Vagina (tissue), 2 donors: ENCODE results near the gene TNRC18. TPM values are rescaled to one million over a fixed set of nuclear protein-coding genes. Genes with fewer than 3 reads are reported as not detected.
"Not testable (repeated sequence)": the region's sequence is repeated elsewhere in the genome, so short reads cannot be mapped to it uniquely, and the experiment has no call there.

Source experiments
- DNase-seq, 2 donors: peaks; one replicate each; pipeline ENCODE4 v3.0.0-alpha.2; 2017; ENCODE audit errors: extremely low spot score in 2 of 2
- H3K27ac ChIP-seq: fragments of 200-600 bp; sonication (generic); one replicate; pipeline ENCODE4 v1.5.1; 2019
- H3K27me3 ChIP-seq: fragments of 200-600 bp; sonication (generic); one replicate; pipeline ENCODE4 v1.5.1; 2019
- H3K36me3 ChIP-seq, 2 donors: fragments of 200-600 bp; sonication (generic); one replicate each; pipeline ENCODE4 v1.5.1; 2017 to 2019
- H3K4me1 ChIP-seq: fragments of 200-600 bp; sonication (generic); one replicate; pipeline ENCODE4 v1.5.1; 2019
- H3K4me3 ChIP-seq, 2 donors: fragments of 200-600 bp; sonication (generic); 1 replicate in 1 of 2; 2 replicates in 1 of 2; pipeline ENCODE4 v1.5.1; 2016 to 2019
- H3K9me3 ChIP-seq: fragments of 200-600 bp; sonication (generic); one replicate; pipeline ENCODE4 v1.5.1; 2019
- POLR2A ChIP-seq, 2 donors: fragments of 450-650 bp; IDR thresholded peaks; one replicate each; pipeline ENCODE4 v1.6.1; 2017; ENCODE audit warnings: antibody characterized with exemption in 2 of 2, mild to moderate bottlenecking in 2 of 2, moderate library complexity in 2 of 2
- POLR2AphosphoS5 ChIP-seq, 2 donors: sonication (generic); formaldehyde crosslinking; IDR thresholded peaks; one replicate each; pipeline ENCODE4 v1.9.0; 2017; ENCODE audit warnings: antibody characterized with exemption in 2 of 2, mild to moderate bottlenecking in 2 of 2, low read depth in 1 of 2; ENCODE audit not compliant: insufficient read depth in 1 of 2
- intact Hi-C: fragments of 100-400 bp; cut with DNase I; formaldehyde crosslinking; loops from one replicate; pipeline ENCODE4 v1.15.1; 2023
- total RNA-seq: library from RNA; depleted of rRNA; stranded (reverse); fragments of >200 nt; gene quantifications from one replicate; pipeline ENCODE4 v1.2.3, GENCODE V29; 2016
- TF ChIP-seq, protein P1 (sequence below), 3 experiments: fragments of 450-650 bp in 2 of 3; fragments of 200-600 bp in 1 of 3; sonication (generic) in 1 of 3; IDR thresholded peaks; one replicate each; pipeline ENCODE4 v1.5.1; 2017 to 2019; ENCODE audit warnings: antibody characterized with exemption in 3 of 3, mild to moderate bottlenecking in 2 of 3, moderate library complexity in 2 of 3

TNRC18 gene
- total RNA-seq, 1 donor from 2014 or later = 79.8 TPM

DNA sequence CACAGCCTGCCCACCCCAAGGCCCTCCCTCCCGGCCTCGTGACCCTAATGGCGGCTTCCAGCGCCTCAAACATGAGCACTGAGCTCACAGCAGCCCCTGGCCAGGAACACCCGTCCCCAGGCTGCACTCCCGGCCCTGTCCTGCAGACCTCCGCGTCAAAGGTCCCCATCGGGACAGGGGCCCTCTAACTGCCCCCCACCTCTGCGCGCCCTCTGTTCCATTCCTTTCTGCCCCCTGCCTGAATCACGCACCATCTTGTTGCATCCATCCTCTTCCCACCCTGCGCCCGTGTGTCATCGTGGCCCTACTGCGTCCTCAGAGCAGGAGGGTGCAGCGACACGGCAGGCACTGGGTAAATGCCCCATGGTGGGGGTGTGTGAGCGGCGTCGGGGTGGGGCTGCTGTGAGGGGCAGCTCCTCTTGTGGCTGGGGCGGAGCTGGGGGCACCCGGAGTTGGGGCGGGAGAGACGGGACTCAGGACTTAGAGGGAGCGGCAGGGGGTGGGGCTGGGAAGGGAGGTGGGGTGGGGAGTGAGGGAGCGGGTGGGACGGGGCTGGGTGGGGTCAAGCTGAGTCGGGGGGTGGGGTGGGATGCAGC lies 127.5 kb downstream of the TNRC18 start:
- no peak overlapping the region for H3K4me3 ChIP-seq
- H3K4me1 ChIP-seq = no peaks in the 10 kb centered on the region
- no peak overlapping the region for H3K27ac ChIP-seq
- intact Hi-C loops = no loop called here
- H3K27me3 ChIP-seq = no peaks in the 10 kb centered on the region
- DNase-seq = no peak
- no peaks in the 10 kb centered on the region for H3K9me3 ChIP-seq
- H3K36me3 ChIP-seq = no peaks in the 10 kb centered on the region
- no peak for TF ChIP-seq POLR2A (IDR thresholded peaks at IDR 0.05)
- TF ChIP-seq, protein P1, sequence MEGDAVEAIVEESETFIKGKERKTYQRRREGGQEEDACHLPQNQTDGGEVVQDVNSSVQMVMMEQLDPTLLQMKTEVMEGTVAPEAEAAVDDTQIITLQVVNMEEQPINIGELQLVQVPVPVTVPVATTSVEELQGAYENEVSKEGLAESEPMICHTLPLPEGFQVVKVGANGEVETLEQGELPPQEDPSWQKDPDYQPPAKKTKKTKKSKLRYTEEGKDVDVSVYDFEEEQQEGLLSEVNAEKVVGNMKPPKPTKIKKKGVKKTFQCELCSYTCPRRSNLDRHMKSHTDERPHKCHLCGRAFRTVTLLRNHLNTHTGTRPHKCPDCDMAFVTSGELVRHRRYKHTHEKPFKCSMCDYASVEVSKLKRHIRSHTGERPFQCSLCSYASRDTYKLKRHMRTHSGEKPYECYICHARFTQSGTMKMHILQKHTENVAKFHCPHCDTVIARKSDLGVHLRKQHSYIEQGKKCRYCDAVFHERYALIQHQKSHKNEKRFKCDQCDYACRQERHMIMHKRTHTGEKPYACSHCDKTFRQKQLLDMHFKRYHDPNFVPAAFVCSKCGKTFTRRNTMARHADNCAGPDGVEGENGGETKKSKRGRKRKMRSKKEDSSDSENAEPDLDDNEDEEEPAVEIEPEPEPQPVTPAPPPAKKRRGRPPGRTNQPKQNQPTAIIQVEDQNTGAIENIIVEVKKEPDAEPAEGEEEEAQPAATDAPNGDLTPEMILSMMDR (IDR thresholded peaks at IDR 0.05) = no peak
- TF ChIP-seq POLR2AphosphoS5 (IDR thresholded peaks at IDR 0.05; ENCODE audit: insufficient read depth in 1 of 2, low read depth in 1 of 2) = no peak

DNA sequence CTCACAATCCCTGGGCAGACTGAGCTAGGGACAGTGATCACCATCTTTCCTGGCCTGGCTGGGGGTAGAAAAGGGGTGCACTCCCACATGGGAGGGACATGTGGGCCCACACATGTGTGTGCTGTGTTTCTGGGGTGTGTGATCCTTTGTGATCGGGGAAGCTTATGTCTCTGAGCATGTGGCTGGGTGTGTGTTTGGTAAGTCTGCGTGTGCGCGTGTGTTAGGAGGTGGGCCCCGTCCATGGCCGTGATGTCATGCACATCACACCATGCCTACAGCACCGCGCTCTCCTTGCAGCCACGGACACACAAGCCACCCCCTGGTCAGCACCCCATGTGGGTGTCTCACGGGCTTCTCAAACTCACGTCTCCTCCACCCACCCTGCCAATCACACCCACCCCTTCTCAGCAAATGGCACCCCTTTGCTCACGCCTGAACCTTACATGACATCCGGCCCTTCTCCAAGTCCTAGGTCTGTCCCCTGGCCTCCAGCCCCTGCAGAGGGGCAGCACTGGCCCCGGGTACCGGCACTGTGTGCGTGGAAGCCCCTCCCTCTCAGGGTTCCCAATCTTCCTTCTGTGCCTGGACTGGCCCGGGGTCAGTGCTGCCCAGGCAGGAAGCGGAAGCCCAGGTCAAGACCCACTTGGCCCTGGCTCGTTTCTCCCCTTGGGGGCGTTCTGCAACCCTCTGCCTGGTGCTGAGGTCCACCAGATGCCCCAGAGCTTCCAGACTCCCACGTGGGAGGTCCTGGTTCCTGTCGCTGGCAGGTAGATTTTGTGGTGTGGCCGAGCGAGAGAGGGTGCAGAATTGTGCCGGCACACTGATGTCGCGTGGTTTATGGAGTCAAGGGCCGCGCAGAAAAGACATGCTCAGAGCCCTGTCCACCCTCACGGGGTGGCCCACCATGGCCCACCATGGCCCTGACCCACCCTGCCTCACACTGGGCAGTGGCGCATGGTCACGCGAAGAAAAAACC lies 128.3 kb downstream of the TNRC18 start:
- intact Hi-C loops = no loop called here
- no peaks in the 10 kb centered on the region for H3K9me3 ChIP-seq
- TF ChIP-seq POLR2A (IDR thresholded peaks at IDR 0.05) (no peak), POLR2AphosphoS5 (IDR thresholded peaks at IDR 0.05; ENCODE audit: insufficient read depth in 1 of 2, low read depth in 1 of 2) (no peak)
- TF ChIP-seq, protein P1 (IDR thresholded peaks at IDR 0.05) = no peak
- no peaks in the 10 kb centered on the region for H3K36me3 ChIP-seq
- no peak for DNase-seq
- no peak overlapping the region for H3K27ac ChIP-seq
- H3K27me3 ChIP-seq = no peaks in the 10 kb centered on the region
- H3K4me3 ChIP-seq = no peak overlapping the region
- no peaks in the 10 kb centered on the region for H3K4me1 ChIP-seq

DNA sequence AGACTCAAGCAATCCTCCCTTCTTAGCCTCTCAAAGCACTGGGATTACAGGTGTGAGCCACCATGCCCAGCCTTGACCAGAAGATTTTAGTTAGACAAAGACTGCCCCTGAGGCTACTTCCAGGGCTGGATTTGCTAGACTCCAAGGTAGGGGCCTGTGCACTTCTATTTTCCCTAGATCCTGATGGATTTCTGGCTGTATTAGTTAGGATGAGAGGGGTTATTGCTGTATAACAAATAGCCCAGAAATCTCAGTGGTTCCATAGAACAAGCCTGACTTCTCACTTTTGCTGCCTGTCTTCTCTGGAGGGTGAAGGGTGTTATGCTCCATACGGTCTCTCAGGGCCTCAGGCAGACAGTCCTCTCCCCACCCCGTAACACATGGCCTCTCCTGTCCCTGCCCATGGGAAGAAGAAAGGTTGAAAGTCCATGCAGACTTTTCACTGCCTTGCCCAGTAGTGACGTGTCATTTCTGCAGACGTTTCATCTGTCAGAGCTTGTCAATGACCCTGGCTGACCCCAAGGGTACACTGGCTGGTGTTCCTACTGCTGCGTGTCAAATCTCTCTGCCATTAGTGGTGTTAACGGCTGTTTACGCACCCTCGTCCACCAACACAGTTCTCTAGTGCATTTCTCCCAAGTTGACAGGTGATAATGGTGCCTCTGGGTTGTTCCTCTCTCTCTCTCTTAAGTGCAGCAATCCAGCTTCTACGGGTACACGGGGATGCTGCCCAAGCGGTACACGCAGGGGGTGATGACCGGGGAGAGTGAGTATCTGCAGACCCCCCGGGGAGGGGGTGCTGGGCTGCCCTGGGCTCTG lies 129.3 kb downstream of the TNRC18 start:
- intact Hi-C loops = no loop called here
- no peaks in the 10 kb centered on the region for H3K9me3 ChIP-seq
- H3K27me3 ChIP-seq = no peaks in the 10 kb centered on the region
- H3K36me3 ChIP-seq = no peaks in the 10 kb centered on the region
- no peak overlapping the region for H3K27ac ChIP-seq
- no peak for DNase-seq
- TF ChIP-seq, protein P1 (IDR thresholded peaks at IDR 0.05) = no peak
- TF ChIP-seq POLR2AphosphoS5 (IDR thresholded peaks at IDR 0.05; ENCODE audit: insufficient read depth in 1 of 2, low read depth in 1 of 2) (no peak), POLR2A (IDR thresholded peaks at IDR 0.05) (no peak)
- H3K4me3 ChIP-seq = no peak overlapping the region
- H3K4me1 ChIP-seq = no peaks in the 10 kb centered on the region

DNA sequence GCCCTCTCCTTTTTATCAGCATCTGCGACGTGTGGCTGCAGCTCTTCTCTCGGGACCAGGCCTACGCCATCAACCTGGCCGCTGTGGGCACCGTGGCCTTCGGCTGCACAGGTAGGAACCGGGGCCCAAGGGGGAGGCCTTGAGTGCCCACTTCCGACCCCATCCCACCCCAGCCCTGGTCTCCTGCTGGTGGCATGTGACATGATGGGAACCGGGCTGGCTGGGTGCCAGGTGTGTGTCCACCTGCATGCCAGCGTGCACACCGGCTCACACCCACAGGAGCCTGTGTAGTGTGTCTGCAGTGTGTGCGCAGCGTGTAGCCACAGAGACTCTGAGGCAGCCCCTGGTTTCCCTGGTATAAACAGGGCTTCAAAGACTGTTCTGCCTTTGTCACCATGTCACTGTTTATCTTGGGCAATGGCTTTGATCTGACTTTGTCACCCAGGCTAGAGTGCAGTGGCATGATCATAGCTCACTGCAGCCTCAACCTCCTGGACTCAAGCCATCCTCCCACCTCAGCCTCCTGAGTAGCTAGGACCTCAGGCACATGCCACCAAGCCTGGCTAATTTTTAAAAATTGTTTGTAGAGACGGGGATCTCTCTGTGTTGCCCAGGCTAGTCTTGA lies 131.8 kb downstream of the TNRC18 start:
- intact Hi-C loops, H3K4me3 ChIP-seq, H3K27me3 ChIP-seq, H3K4me1 ChIP-seq, H3K27ac ChIP-seq, H3K36me3 ChIP-seq, H3K9me3 ChIP-seq, DNase-seq: not testable (repeated sequence)

DNA sequence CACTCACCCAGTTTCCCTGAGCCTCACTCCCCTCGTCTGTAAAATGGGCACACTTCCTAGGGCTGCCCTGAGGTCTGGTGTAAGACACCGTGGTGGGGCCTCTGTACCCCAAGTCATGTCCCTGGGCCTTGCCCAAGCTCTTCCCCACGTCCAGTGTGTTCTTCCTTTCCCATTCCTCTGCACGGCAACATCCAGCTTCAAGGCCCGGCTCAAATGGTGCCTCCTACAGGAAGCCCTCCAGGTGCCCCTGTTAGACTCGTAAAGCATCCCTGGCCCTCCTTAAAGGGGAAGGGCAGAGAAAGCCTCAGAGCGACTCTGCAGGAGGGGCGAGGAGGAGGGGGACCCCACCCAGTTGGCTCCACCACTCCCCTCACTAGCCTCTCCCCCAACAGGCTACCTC lies 132.3 kb downstream of the TNRC18 start:
- Histone ChIP-seq H3K9me3 (no peaks in the 10 kb centered on the region), H3K4me1 (no peaks in the 10 kb centered on the region)
- intact Hi-C loops = no loop called here

More for the DNA sequence above, 132.3 kb downstream of the TNRC18 start:
- no peak overlapping the region for H3K4me3 ChIP-seq
- H3K27ac ChIP-seq = no peak overlapping the region
- DNase-seq = no peak
- no peaks in the 10 kb centered on the region for H3K36me3 ChIP-seq
- TF ChIP-seq POLR2AphosphoS5 (IDR thresholded peaks at IDR 0.05; ENCODE audit: insufficient read depth in 1 of 2, low read depth in 1 of 2) (no peak), POLR2A (IDR thresholded peaks at IDR 0.05) (no peak)
- TF ChIP-seq, protein P1 (IDR thresholded peaks at IDR 0.05) = no peak
- no peaks in the 10 kb centered on the region for H3K27me3 ChIP-seq
